Measurements from ENCODE around the gene BTBD2.
"Not testable (repeated sequence)": the region's sequence is repeated elsewhere in the genome, so short reads cannot be mapped to it uniquely, and the experiment has no call there.

BTBD2 gene

GRCh38 chr19:1998712-1999708 lies 16.5 kb downstream of the BTBD2 start:
- no peak overlapping the region for H3K4me3 ChIP-seq
- H3K36me3 ChIP-seq: peaks cover 100% of the 10 kb centered on the region
- no peak overlapping the region for H3K27ac ChIP-seq
- 0 out of 2 replicates have a peak, but pooled peaks cover 4% of the 10 kb centered on the region for H3K4me1 ChIP-seq
- H3K27me3 ChIP-seq: no peaks in the 10 kb centered on the region
- peaks cover 16% of the 10 kb centered on the region for H3K9me3 ChIP-seq
- no peak overlapping the region for H3K4me2 ChIP-seq
- peaks cover 78% of the 10 kb centered on the region for H4K20me1 ChIP-seq
- H3K9ac ChIP-seq: no peak overlapping the region
- TF ChIP-seq Cebpa-rat (IDR thresholded peaks at IDR 0.05): no peak

GRCh38 chr19:1997353-1998233 lies 17.9 kb downstream of the BTBD2 start:
- no peaks in the 10 kb centered on the region for H3K27me3 ChIP-seq
- H3K36me3 ChIP-seq: peaks cover 98% of the 10 kb centered on the region
- no peak overlapping the region for H3K4me3 ChIP-seq
- 0 out of 2 replicates have a peak, but pooled peaks cover 4% of the 10 kb centered on the region for H3K4me1 ChIP-seq
- H4K20me1 ChIP-seq: peaks cover 67% of the 10 kb centered on the region
- H3K9ac ChIP-seq: no peak overlapping the region
- TF ChIP-seq Cebpa-rat (IDR thresholded peaks at IDR 0.05): no peak
- peaks cover 16% of the 10 kb centered on the region for H3K9me3 ChIP-seq
- no peak overlapping the region for H3K4me2 ChIP-seq
- H3K27ac ChIP-seq: no peak overlapping the region

- H3K36me3 ChIP-seq: peaks cover 98% of the 10 kb centered on the region
Observed at GRCh38 chr19:1992759-1993260, 22.7 kb downstream of the BTBD2 start.

GRCh38 chr19:1991018-1991913 lies 24.2 kb downstream of the BTBD2 start:
- Histone ChIP-seq H3K9me3 (peaks cover 5% of the 10 kb centered on the region; the same call in 1 of the 2 replicates), H3K27me3 (no peaks in the 10 kb centered on the region), H3K9ac (no peak overlapping the region), H3K4me3 (no peak overlapping the region), H3K36me3 (peaks cover 97% of the 10 kb centered on the region), H3K4me2 (no peak overlapping the region), H3K27ac (no peak overlapping the region), H4K20me1 (peaks cover 58% of the 10 kb centered on the region), H3K4me1 (0 out of 2 replicates have a peak, but pooled peaks cover 4% of the 10 kb centered on the region)
- TF ChIP-seq Cebpa-rat (IDR thresholded peaks at IDR 0.05): no peak

More at GRCh38 chr19:1992759-1993260, 22.7 kb downstream of the BTBD2 start:
- Histone ChIP-seq H3K4me2 (no peak overlapping the region), H3K4me1 (0 out of 2 replicates have a peak, but pooled peaks cover 4% of the 10 kb centered on the region), H3K27me3 (no peaks in the 10 kb centered on the region), H3K27ac (no peak overlapping the region), H3K4me3 (no peak overlapping the region), H3K9me3 (peaks cover 16% of the 10 kb centered on the region), H4K20me1 (peaks cover 63% of the 10 kb centered on the region), H3K9ac (no peak overlapping the region)
- no peak for TF ChIP-seq Cebpa-rat (IDR thresholded peaks at IDR 0.05)

- Histone ChIP-seq H3K27ac (no peak overlapping the region), H3K9me3 (no peaks in the 10 kb centered on the region), H3K4me3 (no peak overlapping the region), H4K20me1 (peaks cover 66% of the 10 kb centered on the region), H3K4me2 (no peak overlapping the region), H3K9ac (no peak overlapping the region), H3K27me3 (no peaks in the 10 kb centered on the region), H3K36me3 (peaks cover 97% of the 10 kb centered on the region), H3K4me1 (0 out of 2 replicates have a peak, but pooled peaks cover 4% of the 10 kb centered on the region)
- no peak for TF ChIP-seq Cebpa-rat (IDR thresholded peaks at IDR 0.05)
Observed at GRCh38 chr19:1990230-1991017, 25.1 kb downstream of the BTBD2 start.

- H3K27me3 ChIP-seq: no peaks in the 10 kb centered on the region
- no peaks in the 10 kb centered on the region for H3K9me3 ChIP-seq
- H3K27ac ChIP-seq: no peak overlapping the region
- H3K4me2 ChIP-seq: no peak overlapping the region
- peaks cover 62% of the 10 kb centered on the region for H4K20me1 ChIP-seq
- no peak overlapping the region for H3K9ac ChIP-seq
- no peak overlapping the region for H3K4me3 ChIP-seq
- H3K36me3 ChIP-seq: peaks cover 97% of the 10 kb centered on the region
- H3K4me1 ChIP-seq: no peaks in the 10 kb centered on the region
- TF ChIP-seq Cebpa-rat (IDR thresholded peaks at IDR 0.05): no peak
Observed at GRCh38 chr19:1989513-1990229, 25.8 kb downstream of the BTBD2 start.

GRCh38 chr19:1988464-1988863 lies 27.1 kb downstream of the BTBD2 start:
- H3K4me3 ChIP-seq, H3K4me2 ChIP-seq, H3K9me3 ChIP-seq, H3K4me1 ChIP-seq, H3K9ac ChIP-seq, H3K27ac ChIP-seq, H3K27me3 ChIP-seq: not testable (repeated sequence)
- peaks cover 97% of the 10 kb centered on the region for H3K36me3 ChIP-seq
- peaks cover 58% of the 10 kb centered on the region for H4K20me1 ChIP-seq

Measured in BLaER1 (cell line).